ENCODE results near the gene ZBTB22. TPM values are rescaled to one million over a fixed set of nuclear protein-coding genes. Genes with fewer than 3 reads are reported as not detected.
A peak's percentile ranks its signal among the peaks of the same experiment; 100 is the strongest.

The ZBTB22 gene
- total and polyA plus RNA-seq, 10 donors, result 10.8 to 27.2 (median 19.1) TPM

DNA sequence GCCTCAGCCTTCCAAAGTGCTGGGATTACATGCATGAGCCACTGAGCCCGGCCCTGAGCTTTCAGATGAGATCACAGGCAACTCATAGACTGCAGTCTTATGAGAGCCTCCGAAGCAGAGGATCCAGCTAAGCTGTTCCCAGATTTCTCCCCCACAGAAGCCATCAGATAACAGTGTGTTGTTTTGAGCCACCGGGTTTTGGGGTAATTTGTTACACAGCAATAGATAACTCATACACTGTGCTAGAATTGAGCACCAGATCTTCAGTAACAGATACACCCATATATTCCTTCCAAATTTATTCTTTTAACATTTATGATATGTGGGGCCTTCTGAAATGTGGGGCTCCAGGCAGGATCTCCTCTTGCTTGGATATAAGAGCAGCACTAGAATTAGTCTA, 19.0 kb upstream of the ZBTB22 start:
- intact Hi-C loops (cut with DNase I; ENCODE audit: low total_unique reads), result no loop called here
- Histone ChIP-seq H3K27ac (no peak overlapping the region), H3K27me3 (replicated peaks in 1 of 7) (no peaks in the 10 kb centered on the region), H3K9me3 (no peaks in the 10 kb centered on the region), H3K4me1 (peaks cover 0 to 20% (median 0%) of the 10 kb centered on the region in 6 donors), H3K4me3 (no peak overlapping the region), H3K36me3 (no peaks in the 10 kb centered on the region)
- TF ChIP-seq CTCF (IDR thresholded peaks at IDR 0.05 in 8 of 11, conservative IDR thresholded peaks at IDR 0.05 in 3 of 11) (no peak), POLR2A (IDR thresholded peaks at IDR 0.05) (no peak)
- WGBS, 5 donors, result 84 to 91% (median 88%) methylated on average over 3 of the region's 3 CpGs
- no peak for DNase-seq

GRCh38 chr6:33335916-33336315, 18.4 kb upstream of the ZBTB22 start:
- DNase-seq, result no peak
- 80 to 92% (median 85%) methylated on average over 4 of the region's 4 CpGs for WGBS, 5 donors
- no peaks in the 10 kb centered on the region for H3K27me3 ChIP-seq (replicated peaks in 1 of 7)
- H3K9me3 ChIP-seq, result no peaks in the 10 kb centered on the region
- H3K4me3 ChIP-seq, result no peak overlapping the region
- intact Hi-C loops (cut with DNase I; ENCODE audit: low total_unique reads), result no loop called here
- no peak overlapping the region for H3K27ac ChIP-seq
- no peak for TF ChIP-seq CTCF (IDR thresholded peaks at IDR 0.05 in 8 of 11, conservative IDR thresholded peaks at IDR 0.05 in 3 of 11)
- no peak for TF ChIP-seq POLR2AphosphoS5 (IDR thresholded peaks at IDR 0.05)
- no peak for TF ChIP-seq POLR2A (IDR thresholded peaks at IDR 0.05)
- H3K36me3 ChIP-seq, result no peaks in the 10 kb centered on the region
- H3K4me1 ChIP-seq, result peaks cover 0 to 22% (median 0%) of the 10 kb centered on the region in 6 donors

- no peak overlapping the region for H3K4me3 ChIP-seq
- no peaks in the 10 kb centered on the region for H3K9me3 ChIP-seq
- no peak overlapping the region for H3K27ac ChIP-seq
- peaks cover 0 to 24% (median 2%) of the 10 kb centered on the region in 6 donors for H3K4me1 ChIP-seq
- intact Hi-C loops (cut with DNase I; ENCODE audit: low total_unique reads), result no loop called here
- WGBS, 5 donors, result 82 to 87% (median 84%) methylated on average over 4 of the region's 4 CpGs
- DNase-seq, result no peak
- no peaks in the 10 kb centered on the region for H3K27me3 ChIP-seq (replicated peaks in 1 of 7)
- TF ChIP-seq POLR2A (IDR thresholded peaks at IDR 0.05) (no peak), CTCF (IDR thresholded peaks at IDR 0.05 in 8 of 11, conservative IDR thresholded peaks at IDR 0.05 in 3 of 11) (no peak), POLR2AphosphoS5 (IDR thresholded peaks at IDR 0.05) (no peak)
- no peaks in the 10 kb centered on the region for H3K36me3 ChIP-seq
These were observed 16.1 kb upstream of the ZBTB22 start for GRCh38 chr6:33333666-33334065.

DNA sequence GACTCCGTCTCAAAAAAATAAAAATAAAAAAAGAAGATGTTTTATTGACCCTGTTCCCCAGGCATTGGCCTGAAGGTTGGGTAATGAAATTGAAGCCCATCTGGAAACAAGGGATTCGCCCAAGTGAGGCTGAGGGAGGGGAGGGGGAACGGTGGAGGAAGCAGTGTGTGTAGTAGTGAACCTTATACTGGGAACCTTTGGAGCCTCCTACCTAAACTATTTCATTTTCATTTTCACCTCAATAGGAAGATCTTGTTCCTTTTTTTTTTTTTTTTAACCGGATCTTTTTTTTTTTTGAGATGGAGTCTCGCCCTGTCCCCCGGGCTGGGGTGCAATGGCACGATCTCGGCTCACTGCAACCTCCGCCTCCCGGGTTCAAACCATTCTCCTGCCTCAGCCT, 13.2 kb upstream of the ZBTB22 start:
- TF ChIP-seq CTCF (IDR thresholded peaks at IDR 0.05 in 8 of 11, conservative IDR thresholded peaks at IDR 0.05 in 3 of 11), result no peak
- no peak for TF ChIP-seq POLR2AphosphoS5 (IDR thresholded peaks at IDR 0.05)
- no peak for TF ChIP-seq POLR2A (IDR thresholded peaks at IDR 0.05)
- 60 to 72% (median 62%) methylated on average over 7 to 10 of the region's 10 CpGs for whole genome bisulfite sequencing, 5 donors
- DNase-seq, result no peak
- H3K4me3 ChIP-seq, result peak overlapping the region in 1 of 8 donors; percentile 24
- no peaks in the 10 kb centered on the region for H3K27me3 ChIP-seq (replicated peaks in 1 of 7)
- intact Hi-C loops (cut with DNase I; ENCODE audit: low total_unique reads), result no loop called here
- H3K27ac ChIP-seq, result peak overlapping the region in 4 of 8 donors; percentile 8 to 51 (median 22)
- H3K4me1 ChIP-seq, result peaks cover 0 to 28% (median 2%) of the 10 kb centered on the region in 6 donors
- H3K9me3 ChIP-seq, result no peaks in the 10 kb centered on the region
- no peaks in the 10 kb centered on the region for H3K36me3 ChIP-seq
